HUES64 (cell line): ENCODE results near the gene CALCR.

ENCODE experiments used
- H3K27ac ChIP-seq: 2 replicates; pipeline ENCODE4 v1.7.0; 2013; ENCODE audit warnings: low read depth, low read length, inconsistent platforms
- H3K27me3 ChIP-seq: 2 replicates; pipeline ENCODE4 v1.6.1; 2013; ENCODE audit warnings: mild to moderate bottlenecking, low read length; ENCODE audit not compliant: insufficient read depth
- H3K36me3 ChIP-seq: 2 replicates; pipeline ENCODE4 v1.6.1; 2013; ENCODE audit warnings: mild to moderate bottlenecking, low read length; ENCODE audit not compliant: insufficient read depth
- H3K4me1 ChIP-seq: 2 replicates; pipeline ENCODE4 v1.6.1; 2013; ENCODE audit warnings: mild to moderate bottlenecking, low read length, moderate library complexity; ENCODE audit not compliant: insufficient read depth
- H3K4me3 ChIP-seq: 2 replicates; pipeline ENCODE4 v1.5.1; 2013; ENCODE audit warnings: mild to moderate bottlenecking, low read length, moderate library complexity
- H3K9ac ChIP-seq: 2 replicates; pipeline ENCODE4 v1.6.1; 2013; ENCODE audit warnings: mild to moderate bottlenecking, low read depth, low read length
- H3K9me3 ChIP-seq: 2 replicates; pipeline ENCODE4 v1.6.1; 2013; ENCODE audit warnings: low read depth, low read length; ENCODE audit not compliant: insufficient read depth
- WGBS: fragments of 150-250, 120-280 bp; methylation state at CpG from one replicate; pipeline ENCODE4 v1.1.7; 2013; ENCODE audit warnings: missing lambda C conversion rate; 5-methylcytosine and 5-hydroxymethylcytosine counted together

Gene CALCR

GRCh38 chr7:93390660-93391059 is 183.9 kb downstream of the CALCR start:
- Histone ChIP-seq H3K9ac (no peak overlapping the region), H3K4me1 (peaks cover 30% of the 10 kb centered on the region), H3K36me3 (no peaks in the 10 kb centered on the region), H3K4me3 (no peak overlapping the region), H3K27ac (no peak overlapping the region), H3K27me3 (no peaks in the 10 kb centered on the region), H3K9me3 (no peaks in the 10 kb centered on the region)
- over 99% methylated on average over 3 of the region's 3 CpGs for WGBS

GRCh38 chr7:93382362-93382761 is 192.2 kb downstream of the CALCR start:
- no peak overlapping the region for H3K4me3 ChIP-seq
- H3K9me3 ChIP-seq, result no peaks in the 10 kb centered on the region
- no peak overlapping the region for H3K9ac ChIP-seq
- H3K27me3 ChIP-seq, result no peaks in the 10 kb centered on the region
- WGBS, result no CpG with 5 or more reads among the region's 3 CpGs
- no peak overlapping the region for H3K27ac ChIP-seq
- no peaks in the 10 kb centered on the region for H3K36me3 ChIP-seq
- H3K4me1 ChIP-seq, result no peaks in the 10 kb centered on the region

- WGBS, result 96% methylated on average over 5 of the region's 6 CpGs
- H3K27ac ChIP-seq, result no peak overlapping the region
- H3K4me1 ChIP-seq, result 0 out of 2 replicates have a peak, but pooled peaks cover 3% of the 10 kb centered on the region
- no peak overlapping the region for H3K4me3 ChIP-seq
- no peaks in the 10 kb centered on the region for H3K27me3 ChIP-seq
- no peaks in the 10 kb centered on the region for H3K9me3 ChIP-seq
- H3K9ac ChIP-seq, result no peak overlapping the region
- H3K36me3 ChIP-seq, result no peaks in the 10 kb centered on the region
Observed at GRCh38 chr7:93378131-93378760, 196.3 kb downstream of the CALCR start.

GRCh38 chr7:93375603-93376002 is 198.9 kb downstream of the CALCR start:
- Histone ChIP-seq H3K27me3 (no peaks in the 10 kb centered on the region), H3K36me3 (no peaks in the 10 kb centered on the region), H3K9ac (no peak overlapping the region), H3K27ac (no peak overlapping the region), H3K9me3 (no peaks in the 10 kb centered on the region), H3K4me3 (no peak overlapping the region), H3K4me1 (0 out of 2 replicates have a peak, but pooled peaks cover 3% of the 10 kb centered on the region)
